H54 (cell line): ENCODE data around the gene RUNX2.

Source experiments
- DNase-seq: peaks from one replicate; pipeline ENCODE4 v3.0.0; 2011; ENCODE audit warnings: low spot score, mixed read lengths; ENCODE audit not compliant: insufficient read length
- FAIRE-seq: peaks from 3 replicates; lab custom pipeline; 2011; peaks lifted over from hg19 to GRCh38; lab: Jason Lieb, UNC
- POLR2A ChIP-seq: IDR thresholded peaks from 2 replicates; pipeline ENCODE4 v1.6.1; 2011; ENCODE audit warnings: low read depth, mild to moderate bottlenecking, low read length

The RUNX2 gene

GRCh38 chr6:45371924-45372573, 43.9 kb downstream of the RUNX2 start:
- no peak for FAIRE-seq
- no peak for TF ChIP-seq POLR2A
- DNase-seq = no peak

- FAIRE-seq (no peak), DNase-seq (no peak)
- TF ChIP-seq POLR2A = no peak
Measured at GRCh38 chr6:45375449-45375848, 47.3 kb downstream of the RUNX2 start.

- FAIRE-seq = no peak
Measured at GRCh38 chr6:45376310-45377042, 48.3 kb downstream of the RUNX2 start.

DNA sequence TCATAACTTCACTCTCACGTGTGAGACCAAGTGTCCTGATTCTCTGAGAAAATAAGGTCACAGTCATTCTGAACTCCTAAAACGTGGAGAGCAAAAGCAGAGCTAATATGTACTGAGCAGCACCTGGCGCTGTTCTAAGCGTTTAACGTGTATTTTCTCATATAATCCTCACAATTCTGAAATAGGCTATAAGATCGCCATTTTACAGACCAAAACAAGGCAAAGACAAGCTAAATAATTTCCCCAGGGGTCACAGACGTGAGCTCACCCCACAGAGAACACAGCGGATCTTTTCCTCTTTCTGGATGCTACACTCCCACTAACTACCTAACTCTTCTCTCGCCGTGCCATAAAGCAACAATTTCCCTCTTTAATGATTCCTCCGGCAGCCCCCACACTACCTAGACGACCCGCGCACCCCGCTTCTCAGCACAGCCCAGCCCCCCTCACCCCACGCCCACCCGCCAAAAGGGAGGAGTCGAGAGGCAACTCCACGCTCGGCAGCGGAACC, 49.0 kb downstream of the RUNX2 start:
- no peak for TF ChIP-seq POLR2A
- DNase-seq (no peak), FAIRE-seq (no peak)

More at GRCh38 chr6:45376310-45377042, 48.3 kb downstream of the RUNX2 start:
- TF ChIP-seq POLR2A = no peak
- DNase-seq = no peak

GRCh38 chr6:45377554-45378333, 49.6 kb downstream of the RUNX2 start, which contains the start of gene SUPT3H:
SUPT3H (minus strand) TSS chr6:45377934.
- DNase-seq (peak; percentile 91), FAIRE-seq (peak; percentile 84)
- TF ChIP-seq POLR2A = peak; percentile 89

DNA sequence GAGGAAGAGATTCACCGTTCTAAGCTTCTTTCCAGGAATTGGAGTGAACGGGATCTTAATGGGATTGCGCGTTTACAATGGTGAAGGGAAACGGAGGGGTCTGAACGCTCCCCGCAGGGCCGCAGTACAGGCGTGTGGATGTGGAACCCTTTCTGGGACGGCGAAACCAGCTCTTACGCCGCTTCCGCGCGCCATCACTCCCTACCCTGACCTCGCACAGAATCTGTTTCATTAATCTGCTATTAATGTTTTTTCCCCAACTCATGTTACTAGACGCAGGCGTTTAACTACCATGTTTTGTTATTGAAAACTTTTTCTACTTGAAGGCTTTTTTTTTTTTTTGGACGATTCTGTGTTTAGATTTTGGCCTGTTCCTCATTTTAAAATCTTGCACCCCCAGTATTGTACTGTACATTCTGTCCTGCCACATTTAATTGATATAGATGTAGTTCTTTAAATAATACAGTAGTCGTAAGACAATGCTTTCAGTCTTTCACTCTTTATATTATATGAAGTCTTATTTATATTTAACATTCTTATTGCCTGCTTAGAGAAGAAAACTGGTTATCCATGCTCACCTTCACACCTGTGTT, 50.3 kb downstream of the RUNX2 start:
- peak; percentile 32 for DNase-seq
- FAIRE-seq = peak; percentile 38
- no peak for TF ChIP-seq POLR2A

DNA sequence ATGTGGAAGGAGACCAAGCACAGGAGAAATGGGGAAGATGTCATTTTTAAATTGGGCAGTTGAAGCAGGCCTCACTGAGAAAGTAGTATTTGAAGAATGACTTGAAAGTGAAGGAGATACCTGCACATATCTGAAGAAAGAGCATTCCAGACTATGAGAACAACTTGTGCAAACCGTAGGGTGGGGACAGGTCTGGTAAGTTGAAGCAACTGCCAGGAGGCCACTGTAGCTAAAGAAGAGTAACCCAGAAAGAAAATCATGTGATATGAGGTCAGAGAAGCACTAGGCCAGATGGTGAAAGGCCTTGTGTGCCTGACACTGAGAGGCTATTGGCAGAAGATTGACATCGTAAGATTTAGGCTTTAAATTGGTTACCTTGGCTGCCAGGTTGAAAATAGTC, 54.3 kb downstream of the RUNX2 start:
- no peak for TF ChIP-seq POLR2A
- FAIRE-seq = no peak
- DNase-seq = no peak

DNA sequence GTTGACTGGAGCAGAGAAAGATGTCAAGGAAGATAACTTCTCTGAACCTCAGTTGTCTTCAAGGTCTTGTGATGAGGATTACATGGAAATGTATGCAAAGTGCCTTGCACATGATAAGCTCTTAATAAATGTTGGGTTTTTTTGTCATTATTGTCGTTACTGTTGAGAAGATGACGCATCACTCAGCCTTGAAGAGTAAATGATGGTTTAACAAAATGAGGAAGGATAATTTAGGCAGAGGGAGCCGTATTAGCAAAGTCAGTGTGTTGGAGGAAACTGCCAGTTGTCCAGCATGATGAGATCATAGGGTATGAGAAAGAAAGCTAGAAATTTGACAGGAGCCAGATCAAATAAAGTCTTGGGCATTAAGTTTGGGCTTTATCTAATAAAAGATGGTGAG, 58.4 kb downstream of the RUNX2 start:
- FAIRE-seq (no peak), DNase-seq (no peak)
- no peak for TF ChIP-seq POLR2A

GRCh38 chr6:45387236-45387635, 59.1 kb downstream of the RUNX2 start:
- no peak for DNase-seq
- TF ChIP-seq POLR2A = no peak
- FAIRE-seq = peak; percentile 81

GRCh38 chr6:45388328-45388727, 60.2 kb downstream of the RUNX2 start:
- DNase-seq = no peak
- TF ChIP-seq POLR2A = no peak
- FAIRE-seq = no peak

- DNase-seq (no peak), FAIRE-seq (no peak)
- no peak for TF ChIP-seq POLR2A
Measured at GRCh38 chr6:45394586-45395095, 66.5 kb downstream of the RUNX2 start.

DNA sequence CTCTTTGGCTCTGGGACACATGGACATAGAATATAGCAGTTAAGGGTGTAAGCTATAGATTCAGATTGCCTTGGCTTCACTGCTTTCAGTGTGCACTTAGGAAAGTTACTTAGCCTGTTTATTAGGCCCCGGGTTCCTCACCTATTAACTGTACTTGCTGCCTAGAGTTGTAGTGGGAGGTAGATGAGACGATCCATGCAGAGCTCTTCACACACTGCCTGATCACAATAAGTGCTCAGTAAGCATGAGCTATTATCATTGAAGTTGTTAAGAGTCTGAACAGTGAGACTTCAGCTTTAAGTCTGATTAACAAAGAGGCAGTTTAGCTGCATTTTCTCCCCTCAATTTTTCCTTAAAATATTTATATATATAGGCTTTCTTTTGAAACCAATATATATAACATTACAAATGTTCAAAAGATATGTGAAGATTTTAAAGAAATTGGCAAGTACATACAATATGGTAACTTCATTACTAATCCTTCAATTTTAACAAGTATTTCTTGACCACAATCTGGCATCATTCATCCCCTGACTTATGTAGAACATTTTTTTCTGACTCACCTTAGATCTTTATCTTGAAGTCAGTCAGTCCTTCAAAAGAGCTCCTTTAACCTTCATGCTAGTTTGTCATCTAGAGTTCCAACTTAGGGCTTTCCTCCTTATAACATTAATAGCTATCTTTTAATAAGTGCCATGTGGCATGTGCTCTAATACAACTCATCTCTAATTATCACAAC, 70.1 kb downstream of the RUNX2 start:
- DNase-seq (no peak), FAIRE-seq (peak; percentile 68)
- TF ChIP-seq POLR2A = no peak

- DNase-seq = no peak
- TF ChIP-seq POLR2A = no peak
- no peak for FAIRE-seq
Measured at GRCh38 chr6:45400021-45400420, 71.9 kb downstream of the RUNX2 start.
